GM18861 (cell line): Measurements from ENCODE around the gene IL17F.

Experiments used
- ATAC-seq: cut with Tn5 transposase; IDR thresholded peaks from one replicate; pipeline ENCODE4 v1.9.1; 2021; ENCODE audit not compliant: unreplicated experiment

The IL17F gene

GRCh38 chr6:52195886-52196285, 48.4 kb downstream of the IL17F start:
- ATAC-seq, result no peak

- no peak for ATAC-seq
Observed at GRCh38 chr6:52191824-52192223, 52.5 kb downstream of the IL17F start.

GRCh38 chr6:52190409-52190808, 53.9 kb downstream of the IL17F start:
- ATAC-seq, result no peak

GRCh38 chr6:52189974-52190373, 54.3 kb downstream of the IL17F start:
- no peak for ATAC-seq

GRCh38 chr6:52187098-52187497, 57.2 kb downstream of the IL17F start:
- ATAC-seq, result no peak
